Ishikawa (cell line): Measurements from ENCODE around the gene LTB4R2.
A peak's percentile ranks its signal among the peaks of the same experiment; 100 is the strongest.

Source experiments
- CEBPB ChIP-seq: IDR thresholded peaks from 2 replicates; pipeline ENCODE4 v1.6.1; 2012
- CREB1 ChIP-seq: IDR thresholded peaks from 2 replicates; pipeline ENCODE4 v1.6.1; 2012; ENCODE audit warnings: low read depth
- EGR1 ChIP-seq: IDR thresholded peaks from 2 replicates; pipeline ENCODE4 v1.6.1; 2012
- EP300 ChIP-seq: IDR thresholded peaks from 2 replicates; pipeline ENCODE4 v1.6.1; 2012; ENCODE audit warnings: borderline replicate concordance
- FOXM1 ChIP-seq: IDR thresholded peaks from 2 replicates; pipeline ENCODE4 v1.6.1; 2012; ENCODE audit warnings: low read depth, borderline replicate concordance
- NFIC ChIP-seq: IDR thresholded peaks from 2 replicates; pipeline ENCODE4 v1.6.1; 2012
- RAD21 ChIP-seq: IDR thresholded peaks from 2 replicates; pipeline ENCODE4 v1.6.1; 2012; ENCODE audit warnings: low read depth
- TAF1 ChIP-seq: IDR thresholded peaks from 2 replicates; pipeline ENCODE4 v1.6.1; 2012; ENCODE audit warnings: low read depth, mild to moderate bottlenecking
- TCF12 ChIP-seq: IDR thresholded peaks from 2 replicates; pipeline ENCODE4 v1.6.1; 2012; ENCODE audit warnings: low read depth
- TEAD4 ChIP-seq: IDR thresholded peaks from 2 replicates; pipeline ENCODE4 v1.6.1; 2012
- YY1 ChIP-seq: IDR thresholded peaks from 2 replicates; pipeline ENCODE4 v1.6.1; 2012; ENCODE audit warnings: low read depth
- ZBTB7A ChIP-seq: IDR thresholded peaks from 2 replicates; pipeline ENCODE4 v1.6.1; 2012; ENCODE audit warnings: low read depth
- TF ChIP-seq, protein P1 (sequence below): IDR thresholded peaks from 2 replicates; pipeline ENCODE4 v1.6.1; 2012; ENCODE audit warnings: low read depth, mild to moderate bottlenecking
- TF ChIP-seq, protein P2 (sequence below): IDR thresholded peaks from 2 replicates; pipeline ENCODE4 v1.6.1; 2012
- TF ChIP-seq, protein P3 (sequence below): IDR thresholded peaks from 2 replicates; pipeline ENCODE4 v1.6.1; 2012

The LTB4R2 gene

DNA sequence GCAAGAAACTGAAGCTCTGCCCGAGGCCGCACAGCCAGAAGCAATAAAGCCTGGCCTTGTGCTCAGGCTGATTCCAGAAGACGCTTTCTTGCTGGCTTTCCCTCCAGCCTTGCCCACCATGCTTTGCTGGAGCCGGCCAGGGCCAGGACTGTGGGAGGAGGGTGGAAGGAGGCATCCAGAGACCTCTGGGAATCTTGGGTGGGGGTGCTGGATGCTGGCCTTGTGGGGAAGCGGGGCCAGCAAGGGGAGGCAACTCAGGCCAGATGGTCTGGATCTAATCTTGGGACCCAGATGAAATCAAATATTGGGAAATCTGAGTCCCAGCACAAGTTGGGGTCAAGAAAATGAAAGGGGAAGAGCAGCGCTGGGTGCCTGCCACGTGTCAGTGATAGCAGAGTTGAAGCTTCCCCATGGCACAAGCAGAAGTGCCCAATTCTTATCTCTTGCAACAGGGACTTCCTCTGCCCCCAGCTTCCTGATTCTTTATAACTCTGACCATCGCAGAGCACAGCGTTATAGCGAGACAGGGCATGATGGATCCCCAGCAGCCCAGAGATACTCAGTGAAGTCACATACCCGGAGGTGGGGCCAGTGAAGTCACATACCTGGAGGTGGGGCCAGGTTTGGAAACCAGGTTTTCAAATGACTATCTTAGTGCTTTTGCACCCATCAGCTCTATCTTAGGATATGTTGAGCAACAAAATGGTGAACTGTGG, 32.2 kb upstream of the LTB4R2 start:
- no peak for TF ChIP-seq TEAD4
- no peak for TF ChIP-seq NFIC
- no peak for TF ChIP-seq TCF12
- no peak for TF ChIP-seq ZBTB7A

DNA sequence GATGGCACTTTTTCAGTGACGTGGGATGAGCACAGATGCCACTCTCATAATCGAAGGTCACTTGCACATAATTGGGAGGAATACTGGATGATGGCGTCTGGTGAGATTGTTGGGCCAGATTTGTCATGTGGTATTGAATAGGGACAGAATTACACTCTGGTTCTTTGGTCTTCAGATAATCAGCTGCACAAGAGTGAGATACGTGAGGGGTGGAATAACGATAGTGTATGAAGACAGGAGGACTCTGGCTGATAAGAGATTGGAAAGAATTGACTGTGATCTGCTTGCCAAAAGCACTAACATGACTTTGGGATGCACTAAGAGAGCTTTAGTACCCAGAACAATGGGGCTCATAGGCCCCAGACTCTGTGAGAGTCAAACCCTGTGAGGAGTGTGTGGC, 31.5 kb upstream of the LTB4R2 start:
- TF ChIP-seq YY1, result no peak
- no peak for TF ChIP-seq TCF12
- TF ChIP-seq RAD21, result no peak
- TF ChIP-seq, protein P1, sequence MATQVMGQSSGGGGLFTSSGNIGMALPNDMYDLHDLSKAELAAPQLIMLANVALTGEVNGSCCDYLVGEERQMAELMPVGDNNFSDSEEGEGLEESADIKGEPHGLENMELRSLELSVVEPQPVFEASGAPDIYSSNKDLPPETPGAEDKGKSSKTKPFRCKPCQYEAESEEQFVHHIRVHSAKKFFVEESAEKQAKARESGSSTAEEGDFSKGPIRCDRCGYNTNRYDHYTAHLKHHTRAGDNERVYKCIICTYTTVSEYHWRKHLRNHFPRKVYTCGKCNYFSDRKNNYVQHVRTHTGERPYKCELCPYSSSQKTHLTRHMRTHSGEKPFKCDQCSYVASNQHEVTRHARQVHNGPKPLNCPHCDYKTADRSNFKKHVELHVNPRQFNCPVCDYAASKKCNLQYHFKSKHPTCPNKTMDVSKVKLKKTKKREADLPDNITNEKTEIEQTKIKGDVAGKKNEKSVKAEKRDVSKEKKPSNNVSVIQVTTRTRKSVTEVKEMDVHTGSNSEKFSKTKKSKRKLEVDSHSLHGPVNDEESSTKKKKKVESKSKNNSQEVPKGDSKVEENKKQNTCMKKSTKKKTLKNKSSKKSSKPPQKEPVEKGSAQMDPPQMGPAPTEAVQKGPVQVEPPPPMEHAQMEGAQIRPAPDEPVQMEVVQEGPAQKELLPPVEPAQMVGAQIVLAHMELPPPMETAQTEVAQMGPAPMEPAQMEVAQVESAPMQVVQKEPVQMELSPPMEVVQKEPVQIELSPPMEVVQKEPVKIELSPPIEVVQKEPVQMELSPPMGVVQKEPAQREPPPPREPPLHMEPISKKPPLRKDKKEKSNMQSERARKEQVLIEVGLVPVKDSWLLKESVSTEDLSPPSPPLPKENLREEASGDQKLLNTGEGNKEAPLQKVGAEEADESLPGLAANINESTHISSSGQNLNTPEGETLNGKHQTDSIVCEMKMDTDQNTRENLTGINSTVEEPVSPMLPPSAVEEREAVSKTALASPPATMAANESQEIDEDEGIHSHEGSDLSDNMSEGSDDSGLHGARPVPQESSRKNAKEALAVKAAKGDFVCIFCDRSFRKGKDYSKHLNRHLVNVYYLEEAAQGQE, result no peak
- no peak for TF ChIP-seq ZBTB7A
- TF ChIP-seq NFIC, result no peak
- TF ChIP-seq, protein P2, sequence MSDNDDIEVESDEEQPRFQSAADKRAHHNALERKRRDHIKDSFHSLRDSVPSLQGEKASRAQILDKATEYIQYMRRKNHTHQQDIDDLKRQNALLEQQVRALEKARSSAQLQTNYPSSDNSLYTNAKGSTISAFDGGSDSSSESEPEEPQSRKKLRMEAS, result no peak
- TF ChIP-seq TAF1, result no peak
- no peak for TF ChIP-seq EP300
- no peak for TF ChIP-seq CEBPB
- TF ChIP-seq, protein P3, sequence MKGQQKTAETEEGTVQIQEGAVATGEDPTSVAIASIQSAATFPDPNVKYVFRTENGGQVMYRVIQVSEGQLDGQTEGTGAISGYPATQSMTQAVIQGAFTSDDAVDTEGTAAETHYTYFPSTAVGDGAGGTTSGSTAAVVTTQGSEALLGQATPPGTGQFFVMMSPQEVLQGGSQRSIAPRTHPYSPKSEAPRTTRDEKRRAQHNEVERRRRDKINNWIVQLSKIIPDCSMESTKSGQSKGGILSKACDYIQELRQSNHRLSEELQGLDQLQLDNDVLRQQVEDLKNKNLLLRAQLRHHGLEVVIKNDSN, result no peak
- TF ChIP-seq EGR1, result no peak
- TF ChIP-seq FOXM1, result no peak
- no peak for TF ChIP-seq CREB1

DNA sequence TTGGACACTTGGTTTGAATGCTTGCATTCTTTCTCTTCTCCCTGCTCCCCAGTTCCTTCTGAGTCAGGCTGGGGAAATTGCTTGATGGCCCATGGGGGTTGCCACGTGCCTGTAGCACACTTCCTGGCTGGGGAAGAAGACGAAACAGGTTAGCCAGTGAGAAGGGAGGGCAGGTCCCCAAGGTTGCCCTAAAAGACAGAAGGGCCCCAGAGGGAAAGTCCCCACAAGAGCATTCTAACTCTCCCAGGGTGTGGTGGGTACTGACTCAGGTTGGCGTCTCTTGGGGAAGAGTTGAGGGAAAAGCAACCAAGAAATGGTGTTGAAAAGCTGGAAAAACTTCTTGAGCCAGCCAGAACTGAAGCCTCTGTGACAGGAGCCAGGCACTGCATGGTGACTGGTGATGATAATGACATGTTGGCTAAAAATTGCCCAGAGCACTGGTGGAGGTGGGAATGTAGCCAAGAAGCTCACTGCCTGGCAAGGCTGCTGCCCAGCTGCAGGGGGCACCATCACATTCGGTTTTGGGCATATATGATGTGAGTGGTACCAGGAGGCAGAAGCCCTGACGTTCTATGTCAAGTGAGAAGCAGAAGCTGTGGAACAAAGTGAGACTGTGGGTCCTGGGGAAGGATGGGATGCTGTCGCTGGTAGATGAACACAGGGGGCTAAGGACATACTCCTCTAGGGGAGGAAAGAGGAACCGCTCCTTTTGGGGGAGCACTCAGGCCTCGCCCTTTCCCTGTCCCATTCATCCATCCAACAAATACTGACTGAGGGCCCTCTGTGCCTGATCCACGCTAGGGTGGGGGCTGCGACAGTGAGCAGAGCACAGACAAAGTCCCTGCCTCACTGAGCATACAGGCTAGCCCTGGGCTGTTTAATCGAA, 30.4 kb upstream of the LTB4R2 start:
- TF ChIP-seq NFIC, result 0 out of 2 replicates have a peak, but pooled peaks have one; percentile 10
- TF ChIP-seq EP300, result no peak
- no peak for TF ChIP-seq CEBPB

DNA sequence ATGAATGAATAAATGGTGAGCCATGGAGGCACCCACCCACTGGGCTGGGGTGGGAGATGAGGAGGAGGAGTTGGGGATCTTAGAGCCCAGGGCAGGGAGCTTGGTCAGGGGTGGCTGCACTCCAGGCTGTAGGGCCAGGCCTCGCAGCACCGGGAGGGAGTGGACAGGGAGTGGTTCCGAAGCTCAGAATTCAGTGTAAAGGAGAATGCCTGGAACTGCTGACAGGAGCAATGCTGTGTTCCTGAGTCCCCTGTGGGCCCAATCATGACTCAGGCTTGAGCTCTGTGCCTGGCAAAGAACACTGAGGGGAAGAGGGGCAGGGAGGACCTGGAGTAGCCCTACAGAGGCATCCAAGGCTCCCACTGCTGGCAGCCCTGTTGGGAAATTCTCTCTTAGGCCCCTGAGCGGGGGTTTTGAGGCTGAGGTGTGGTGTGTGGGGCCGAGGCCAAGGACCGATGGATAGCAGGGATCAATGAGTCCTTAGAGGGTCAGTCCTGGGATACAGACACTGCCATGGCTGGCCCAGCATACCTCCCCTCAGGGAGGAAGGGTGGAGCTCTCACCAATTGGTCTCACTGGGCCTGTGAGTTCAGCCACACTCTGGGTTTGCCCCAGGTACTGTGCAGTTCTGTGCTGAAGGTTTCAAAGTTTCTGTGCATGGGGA, 29.0 kb upstream of the LTB4R2 start:
- no peak for TF ChIP-seq FOXM1
- TF ChIP-seq EGR1, result no peak
- TF ChIP-seq ZBTB7A, result no peak
- no peak for TF ChIP-seq EP300
- TF ChIP-seq, protein P1, result no peak

DNA sequence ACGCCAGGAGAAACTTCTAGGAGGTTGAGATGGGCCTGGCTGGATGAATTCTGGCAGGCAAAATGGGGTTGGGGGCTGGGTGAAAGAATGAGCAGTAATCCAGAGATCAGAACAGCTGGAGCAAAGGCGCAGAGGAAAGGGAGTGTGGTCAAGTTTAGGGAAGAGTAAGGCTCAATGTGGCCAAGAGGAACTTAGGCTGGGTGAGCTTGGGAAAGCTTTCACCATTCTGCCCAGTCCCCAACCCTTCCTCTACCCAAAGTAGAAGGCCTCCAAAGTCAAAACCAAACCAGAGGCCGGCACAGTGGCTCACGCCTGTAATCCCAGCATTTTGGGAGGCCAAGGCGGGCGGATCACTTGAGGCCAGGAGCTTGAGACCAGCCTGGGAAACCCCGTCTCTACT, 28.3 kb upstream of the LTB4R2 start:
- TF ChIP-seq FOXM1 (no peak), CREB1 (no peak), ZBTB7A (no peak), TAF1 (no peak)
- TF ChIP-seq, protein P2, result no peak
- TF ChIP-seq, protein P1, result no peak
